DND-41 (cell line): ENCODE data around the gene GRAP2.
A peak's percentile ranks its signal among the peaks of the same experiment; 100 is the strongest.
"Not testable (repeated sequence)": the region's sequence is repeated elsewhere in the genome, so short reads cannot be mapped to it uniquely, and the experiment has no call there.

ENCODE experiments used
- ATAC-seq: fragments of 200-7000 bp; cut with Tn5 transposase; 3 replicates; pipeline ENCODE4 v1.9.1; 2021; ENCODE audit warnings: low read depth; ENCODE audit not compliant: insufficient read depth
- DNase-seq: peaks from one replicate; pipeline ENCODE4 v3.0.0-alpha.2; 2020
- H2AFZ ChIP-seq: 2 replicates; pipeline ENCODE4 v1.6.0; 2012; ENCODE audit warnings: low read depth, low read length
- H3K27ac ChIP-seq: 2 replicates; pipeline ENCODE4 v1.5.1; 2012; ENCODE audit warnings: low read length, inconsistent platforms
- H3K27me3 ChIP-seq: fragments of 200-600 bp; sonication (generic); 2 replicates; pipeline ENCODE4 v1.6.0; 2012; ENCODE audit warnings: low read length, mild to moderate bottlenecking, inconsistent platforms; ENCODE audit not compliant: insufficient read depth, poor library complexity
- H3K36me3 ChIP-seq: 2 replicates; pipeline ENCODE4 v1.5.1; 2012; ENCODE audit warnings: low read length, inconsistent platforms; ENCODE audit not compliant: insufficient read depth
- H3K4me1 ChIP-seq: 2 replicates; pipeline ENCODE4 v1.5.1; 2012; ENCODE audit warnings: mild to moderate bottlenecking, low read length; ENCODE audit not compliant: insufficient read depth
- H3K4me2 ChIP-seq: 2 replicates; pipeline ENCODE4 v1.6.0; 2012; ENCODE audit warnings: mild to moderate bottlenecking, moderate library complexity, low read length, inconsistent platforms; ENCODE audit not compliant: insufficient read depth
- H3K4me3 ChIP-seq, 2 experiments: fragments of 200-600 bp in 1 of 2; shearing (Covaris generic) in 1 of 2; 2 replicates each; pipeline ENCODE4 v1.5.1; 2012 to 2016; ENCODE audit warnings: inconsistent platforms in 2 of 2, low read length in 2 of 2, mild to moderate bottlenecking in 2 of 2, low read depth in 1 of 2, moderate library complexity in 1 of 2
- H3K79me2 ChIP-seq: 2 replicates; pipeline ENCODE4 v1.6.0; 2012; ENCODE audit warnings: low read length, inconsistent platforms; ENCODE audit not compliant: insufficient read depth
- H3K9ac ChIP-seq: 2 replicates; pipeline ENCODE4 v1.6.0; 2012; ENCODE audit warnings: low read depth, mild to moderate bottlenecking, inconsistent platforms, low read length, moderate library complexity
- H3K9me3 ChIP-seq: 2 replicates; pipeline ENCODE4 v1.5.1; 2012; ENCODE audit warnings: low read length, moderate library complexity, mild to moderate bottlenecking, inconsistent platforms; ENCODE audit not compliant: insufficient read depth, severe bottlenecking
- H4K20me1 ChIP-seq: 2 replicates; pipeline ENCODE4 v1.6.0; 2012; ENCODE audit warnings: low read length; ENCODE audit not compliant: insufficient read depth
- CTCF ChIP-seq: IDR thresholded peaks from 2 replicates; pipeline ENCODE4 v1.5.1; 2012; ENCODE audit warnings: borderline replicate concordance, low read length, moderate library complexity, mild to moderate bottlenecking; ENCODE audit not compliant: poor library complexity, severe bottlenecking; ENCODE audit errors: extremely low read depth
- EZH2 ChIP-seq: IDR thresholded peaks from 3 replicates; pipeline ENCODE4 v1.6.1; 2012; ENCODE audit warnings: borderline replicate concordance, low read depth, mild to moderate bottlenecking, moderate library complexity, low read length, inconsistent platforms; ENCODE audit not compliant: severe bottlenecking

The GRAP2 gene

GRCh38 chr22:39901565-39902146 lies 772 bp downstream of the GRAP2 start:
- no peaks in the 10 kb centered on the region for H3K36me3 ChIP-seq
- DNase-seq (no peak), ATAC-seq (peak; percentile 18; the same call in 2 of the 3 replicates)
- peak overlapping the region; percentile 33 to 64 for H3K4me3 ChIP-seq
- no peaks in the 10 kb centered on the region for H4K20me1 ChIP-seq
- no peak for TF ChIP-seq EZH2
- TF ChIP-seq CTCF: no peak
- peak overlapping the region; percentile 64 for H2AFZ ChIP-seq
- peaks cover 64% of the 10 kb centered on the region for H3K4me1 ChIP-seq
- peaks cover 57% of the 10 kb centered on the region for H3K79me2 ChIP-seq
- H3K27ac ChIP-seq: peak overlapping the region; percentile 92
- no peaks in the 10 kb centered on the region for H3K27me3 ChIP-seq
- H3K4me2 ChIP-seq: peak overlapping the region; percentile 70
- peak overlapping the region; percentile 60 for H3K9ac ChIP-seq
- no peaks in the 10 kb centered on the region for H3K9me3 ChIP-seq

GRCh38 chr22:39904024-39904423 lies 3.1 kb downstream of the GRAP2 start:
- H3K36me3 ChIP-seq, H3K4me3 ChIP-seq, H3K9ac ChIP-seq, H3K9me3 ChIP-seq, H4K20me1 ChIP-seq, H2AFZ ChIP-seq, ATAC-seq, H3K27me3 ChIP-seq, DNase-seq, H3K27ac ChIP-seq: not testable (repeated sequence)
- H3K79me2 ChIP-seq: peaks cover 81% of the 10 kb centered on the region
- peaks cover 52% of the 10 kb centered on the region for H3K4me1 ChIP-seq
- peak overlapping the region; percentile 70 for H3K4me2 ChIP-seq

- Histone ChIP-seq H3K9me3 (no peaks in the 10 kb centered on the region), H2AFZ (no peak overlapping the region), H4K20me1 (no peaks in the 10 kb centered on the region), H3K27me3 (no peaks in the 10 kb centered on the region), H3K4me1 (peaks cover 44% of the 10 kb centered on the region), H3K4me2 (peak overlapping the region; percentile 70), H3K4me3 (peak overlapping the region in 1 of 2 experiments; percentile 16; a peak in 1 of 4 replicates), H3K9ac (no peak overlapping the region), H3K36me3 (no peaks in the 10 kb centered on the region; the same call in 1 of the 2 replicates), H3K27ac (no peak overlapping the region), H3K79me2 (peaks cover 90% of the 10 kb centered on the region)
- TF ChIP-seq CTCF (no peak), EZH2 (no peak)
- DNase-seq (no peak), ATAC-seq (no peak)
Observed at GRCh38 chr22:39904862-39905261, 4.0 kb downstream of the GRAP2 start.

- Histone ChIP-seq H3K36me3 (no peaks in the 10 kb centered on the region; the same call in 1 of the 2 replicates), H3K9ac (no peak overlapping the region), H3K27ac (no peak overlapping the region), H3K4me3 (no peak overlapping the region), H3K4me2 (peak overlapping the region; percentile 70), H3K4me1 (peaks cover 36% of the 10 kb centered on the region), H3K27me3 (no peaks in the 10 kb centered on the region), H3K79me2 (peaks cover 96% of the 10 kb centered on the region), H3K9me3 (no peaks in the 10 kb centered on the region), H2AFZ (no peak overlapping the region), H4K20me1 (no peaks in the 10 kb centered on the region)
- TF ChIP-seq CTCF: no peak
- TF ChIP-seq EZH2: no peak
- no peak for DNase-seq
- ATAC-seq: no peak
Observed at GRCh38 chr22:39905687-39906086, 4.8 kb downstream of the GRAP2 start.
